Middle frontal gyrus (tissue), 1 donor: Measurements from ENCODE around the gene CDKN2AIPNL.
A peak's percentile ranks its signal among the peaks of the same experiment; 100 is the strongest.
"Not testable (repeated sequence)": the region's sequence is repeated elsewhere in the genome, so short reads cannot be mapped to it uniquely, and the experiment has no call there.

Source experiments
- DNase-seq: peaks from one replicate; pipeline ENCODE4 v3.0.0-alpha.2; 2015; ENCODE audit warnings: low spot score; ENCODE audit errors: extremely low spot score

CDKN2AIPNL gene

DNA sequence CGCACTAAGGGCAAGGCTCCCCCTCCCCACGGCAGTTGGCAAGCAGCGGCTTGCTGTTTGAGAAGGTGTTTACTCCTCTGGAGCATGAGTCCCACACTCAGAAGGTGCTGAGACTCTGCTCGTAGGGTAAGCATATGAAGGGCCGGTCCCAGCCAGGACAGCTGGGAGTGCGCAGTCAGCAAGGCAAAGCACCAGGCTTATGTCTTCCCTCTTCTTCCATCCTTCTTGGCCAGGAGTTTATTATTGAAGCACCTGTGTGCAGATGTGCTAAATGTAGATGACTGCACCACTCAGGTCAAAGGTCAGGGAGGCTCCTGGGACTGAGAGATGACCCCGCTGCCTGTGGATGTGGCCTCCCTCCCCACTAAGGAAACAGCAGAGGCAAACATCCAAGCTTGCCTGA is 27.0 kb upstream of the CDKN2AIPNL start:
- no peak for DNase-seq

DNA sequence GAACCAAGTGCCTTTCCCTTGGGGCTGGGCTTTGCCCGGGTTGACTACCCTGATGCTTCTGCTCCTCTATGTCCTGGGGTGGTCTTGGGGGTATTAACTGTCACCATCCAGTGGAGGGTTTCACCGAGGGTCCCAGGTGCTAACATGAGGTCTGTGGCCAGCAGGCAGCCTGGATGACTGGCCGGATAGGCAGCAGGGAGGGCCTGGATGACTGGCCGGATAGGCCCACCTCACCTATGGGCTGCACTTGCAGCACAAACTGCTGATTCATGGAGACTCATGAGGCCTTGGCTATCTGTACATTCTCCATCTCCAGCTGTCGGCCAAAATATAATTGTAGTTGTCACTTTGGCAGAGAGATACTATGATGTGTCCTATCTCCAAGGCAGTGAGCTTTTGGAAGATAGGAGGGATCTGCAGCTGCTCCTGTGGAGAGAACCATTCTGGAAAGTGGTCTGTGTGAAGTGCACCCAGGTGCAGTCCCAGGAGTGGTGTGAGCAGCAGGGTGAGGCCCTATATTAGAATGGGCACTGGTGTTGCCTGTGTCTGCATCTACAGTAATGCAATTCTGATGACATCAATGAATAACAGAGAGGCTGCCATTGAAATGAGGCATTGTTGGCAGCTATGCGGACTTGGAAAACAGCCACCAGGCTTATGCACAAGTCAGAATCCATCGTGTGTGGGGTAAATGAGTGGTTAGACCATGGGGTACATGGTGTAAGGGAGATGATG is 26.3 kb upstream of the CDKN2AIPNL start:
- no peak for DNase-seq

DNA sequence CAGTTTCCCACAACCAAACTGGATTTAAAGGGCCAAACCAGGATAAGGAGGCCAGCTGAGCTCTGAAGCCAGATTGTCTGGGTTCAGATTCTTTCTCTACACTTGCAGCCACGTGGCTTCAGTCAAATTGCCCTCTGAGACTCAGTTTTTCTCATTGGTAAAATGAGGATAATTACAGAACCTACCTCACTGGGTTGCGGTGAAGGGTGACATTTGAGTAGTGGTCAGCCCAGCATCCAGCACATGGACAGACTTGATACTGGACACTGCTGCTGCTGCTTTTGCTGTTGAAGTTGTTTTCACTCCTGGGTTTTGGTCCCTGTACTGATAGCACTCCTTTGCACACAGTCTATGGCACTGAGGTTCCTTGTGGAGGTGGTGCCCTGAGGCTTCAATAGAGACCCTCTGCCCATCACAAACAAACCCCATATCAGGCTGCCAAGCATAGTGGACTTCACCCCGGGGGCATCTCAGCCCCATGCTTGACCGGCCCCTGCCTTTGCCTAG is 25.7 kb upstream of the CDKN2AIPNL start:
- DNase-seq: no peak

DNA sequence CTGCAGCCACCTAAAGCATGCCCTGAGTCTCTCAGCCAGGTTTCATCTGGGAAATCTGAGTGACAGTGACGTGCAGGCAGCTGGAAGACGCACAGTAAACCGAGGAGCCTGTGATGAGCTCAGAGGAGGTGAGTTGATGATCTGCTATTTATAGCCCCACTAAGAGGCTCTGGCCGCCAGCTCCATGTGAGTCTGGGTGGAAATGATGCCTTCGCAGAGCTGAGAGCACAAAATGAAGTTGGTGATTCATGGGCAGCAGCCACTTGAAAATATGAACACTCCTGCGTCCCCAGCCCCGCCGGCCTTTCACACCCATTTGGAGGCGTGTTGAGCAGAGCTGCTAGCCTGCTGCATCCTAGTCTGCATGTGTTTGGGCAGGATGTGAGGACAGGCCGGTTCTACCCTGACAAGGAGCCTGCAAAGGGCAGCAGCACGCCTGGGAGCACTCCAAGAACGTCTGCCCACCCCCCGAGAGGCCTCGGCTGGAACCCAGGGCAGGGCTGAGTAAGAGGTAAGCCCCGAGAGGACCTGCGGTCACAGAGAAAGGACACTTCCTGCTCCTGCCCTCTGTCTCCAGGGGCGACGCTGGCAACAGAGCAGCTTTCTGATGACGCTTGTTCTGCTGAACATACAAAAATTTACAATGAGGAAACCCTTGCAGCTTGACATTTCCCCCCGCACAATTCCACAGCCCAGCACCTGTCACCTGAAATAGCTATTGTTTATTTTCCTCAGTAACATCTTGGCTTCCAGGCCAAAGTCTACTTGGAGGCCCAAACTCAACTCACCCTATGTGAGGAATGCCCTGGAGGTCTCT is 25.1 kb upstream of the CDKN2AIPNL start:
- peak; percentile 56 for DNase-seq

DNA sequence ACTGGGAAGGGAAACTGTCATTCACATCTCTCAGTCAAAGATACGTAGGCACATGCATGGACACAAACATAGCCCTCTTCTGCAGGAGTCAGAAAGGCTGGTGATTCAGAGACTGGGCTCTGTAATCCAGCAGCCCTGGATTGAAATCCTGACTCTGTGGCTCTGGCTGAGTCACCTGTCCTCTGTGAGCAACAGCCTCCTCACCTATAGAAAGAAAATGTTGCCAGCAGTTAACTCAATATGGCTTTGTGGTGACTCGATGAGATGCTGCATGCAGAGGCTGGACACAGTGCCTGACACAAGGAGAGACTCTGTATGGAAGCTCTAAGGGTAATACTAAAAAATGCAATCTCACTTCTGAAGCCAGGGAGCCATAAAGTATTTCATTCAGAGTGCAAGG is 23.9 kb upstream of the CDKN2AIPNL start:
- no peak for DNase-seq

DNA sequence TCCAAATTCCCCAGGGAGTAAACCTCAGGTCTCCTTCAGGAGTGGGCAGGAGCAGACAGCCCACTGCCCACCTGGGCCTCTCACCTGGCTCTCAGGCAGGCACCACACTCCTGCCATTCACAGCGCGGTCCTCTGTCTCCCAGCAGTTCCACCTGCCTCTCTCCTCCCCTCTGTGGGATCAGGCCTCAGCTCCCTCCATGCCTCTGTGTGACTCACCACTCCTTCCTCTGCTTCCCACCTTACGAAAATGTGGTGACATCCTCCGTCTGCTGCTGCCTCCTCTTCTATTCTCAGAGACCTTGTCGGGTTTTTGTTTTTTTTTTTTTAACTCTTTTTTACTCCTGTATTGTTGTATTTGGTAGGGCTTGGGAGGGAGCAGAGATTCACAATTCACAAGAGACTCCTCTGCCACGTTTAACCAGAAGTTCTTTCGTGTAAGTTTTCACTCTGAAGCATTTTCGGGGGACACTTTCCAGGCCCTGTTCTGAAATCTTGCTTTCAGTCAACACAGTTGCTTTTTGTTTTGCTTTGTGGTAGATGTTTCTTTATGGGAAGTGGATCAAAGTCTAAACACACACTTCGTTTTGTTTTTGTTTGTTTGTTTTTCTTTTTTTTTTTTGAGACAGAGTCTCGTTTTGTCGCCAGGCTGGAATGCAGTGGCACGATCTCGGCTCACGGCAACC is 21.1 kb upstream of the CDKN2AIPNL start:
- DNase-seq: no peak

DNA sequence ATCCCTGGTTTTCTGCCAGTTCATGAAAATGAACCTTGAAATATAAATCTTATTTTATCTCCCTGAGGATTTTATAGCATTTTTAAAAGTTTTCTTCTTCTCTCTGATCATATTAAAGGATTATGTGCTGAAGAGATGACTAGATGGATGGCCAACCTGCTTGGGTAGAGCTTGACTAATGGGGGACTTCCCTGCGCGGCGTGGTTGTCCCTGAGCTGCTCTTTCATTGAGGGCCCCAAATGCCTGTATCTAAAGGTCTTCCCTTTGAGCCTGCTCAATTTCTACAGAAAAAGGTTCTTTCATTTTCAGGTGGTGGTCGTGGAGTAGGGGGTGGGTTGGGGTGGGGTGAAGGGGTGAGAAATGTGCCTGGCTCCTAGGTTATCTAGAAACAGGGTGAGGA is 20.5 kb upstream of the CDKN2AIPNL start:
- DNase-seq: no peak

DNA sequence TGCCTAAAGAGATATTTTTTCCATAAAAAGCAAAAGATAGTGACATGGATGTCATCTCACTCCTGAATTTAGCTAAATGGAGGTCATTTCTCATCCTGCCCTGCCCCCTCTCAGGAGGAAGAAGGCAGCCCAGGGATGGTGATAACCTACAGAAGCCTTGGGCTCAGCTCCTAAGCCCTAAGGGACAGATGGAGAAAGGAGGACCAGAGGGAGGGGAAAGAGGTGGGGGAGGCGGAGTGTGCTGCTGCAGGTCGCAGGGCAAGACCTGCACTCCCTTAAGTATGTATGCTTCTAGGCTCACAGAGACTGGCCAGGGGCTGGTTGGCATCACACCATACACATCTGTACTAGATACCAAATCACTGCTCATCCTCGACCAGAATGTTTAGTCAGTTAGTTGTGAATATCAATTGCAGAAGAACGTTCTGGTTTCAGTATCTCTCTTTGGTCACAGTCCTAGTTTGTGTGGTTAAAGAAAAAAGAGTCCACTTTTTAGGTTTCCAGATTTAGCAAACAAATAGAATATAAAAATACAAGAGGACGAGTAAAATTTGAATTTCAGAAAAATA is 18.4 kb upstream of the CDKN2AIPNL start:
- DNase-seq: no peak

DNA sequence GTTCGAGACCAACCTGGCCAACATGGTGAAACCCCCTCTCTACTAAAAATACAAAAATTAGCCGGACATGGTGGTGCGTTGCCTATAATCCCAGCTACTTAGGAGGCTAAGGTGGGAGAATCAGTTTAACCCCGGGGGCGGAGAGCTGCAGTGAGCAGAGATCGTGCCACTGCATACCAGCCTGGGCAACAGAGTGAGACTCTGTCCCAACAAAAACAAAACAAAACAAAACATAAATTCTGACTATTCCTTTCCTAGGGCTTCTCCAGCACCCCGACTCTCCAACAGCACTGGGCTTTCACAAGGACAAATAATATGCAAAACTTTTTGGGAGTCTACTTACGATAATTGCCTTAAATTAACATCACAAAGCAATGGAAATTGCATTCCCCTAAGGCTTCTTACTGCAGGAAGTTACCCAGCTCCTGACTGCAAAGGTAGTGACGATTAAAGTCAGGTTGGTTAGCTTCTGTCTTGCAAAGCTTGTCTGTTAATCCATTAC is 15.9 kb upstream of the CDKN2AIPNL start:
- no peak for DNase-seq

DNA sequence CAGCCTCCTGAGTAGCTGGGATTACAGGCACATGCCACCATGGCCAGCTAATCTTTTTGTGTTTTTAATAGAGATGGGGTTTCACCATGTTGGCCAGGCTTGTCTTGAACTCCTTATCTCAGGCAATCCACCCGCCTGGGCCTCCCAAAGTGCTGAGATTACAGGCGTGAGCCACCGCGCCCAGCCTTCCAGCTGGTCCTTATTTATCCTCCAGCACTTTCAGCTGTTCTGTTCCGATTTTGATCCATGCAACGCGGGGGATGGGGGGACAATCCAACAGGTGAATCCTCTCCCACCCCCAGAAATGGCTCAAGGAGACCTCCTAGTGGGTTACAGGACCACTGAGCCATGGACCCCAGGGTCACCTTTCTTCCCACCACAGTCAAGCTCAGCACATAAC is 14.7 kb upstream of the CDKN2AIPNL start:
- DNase-seq: no peak

DNA sequence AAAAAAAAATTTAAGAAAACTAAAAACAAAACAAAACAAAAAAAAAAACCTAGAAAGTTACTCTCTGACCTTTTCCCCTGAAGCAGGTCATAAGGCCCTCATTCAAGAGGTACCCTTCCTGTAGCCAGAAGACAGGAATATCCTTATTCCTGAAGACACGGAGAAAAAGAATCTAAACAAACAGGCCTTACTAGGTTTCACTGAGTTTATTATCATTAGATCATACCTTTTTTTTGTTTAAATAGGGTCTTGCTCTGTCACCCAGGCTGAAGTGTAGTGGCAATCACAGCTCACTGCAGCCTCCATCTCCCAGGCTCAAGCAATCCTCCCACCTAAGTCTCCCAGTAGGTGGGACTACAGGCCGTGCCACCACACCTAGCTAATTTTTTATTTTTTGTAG is 11.7 kb upstream of the CDKN2AIPNL start:
- no peak for DNase-seq

DNA sequence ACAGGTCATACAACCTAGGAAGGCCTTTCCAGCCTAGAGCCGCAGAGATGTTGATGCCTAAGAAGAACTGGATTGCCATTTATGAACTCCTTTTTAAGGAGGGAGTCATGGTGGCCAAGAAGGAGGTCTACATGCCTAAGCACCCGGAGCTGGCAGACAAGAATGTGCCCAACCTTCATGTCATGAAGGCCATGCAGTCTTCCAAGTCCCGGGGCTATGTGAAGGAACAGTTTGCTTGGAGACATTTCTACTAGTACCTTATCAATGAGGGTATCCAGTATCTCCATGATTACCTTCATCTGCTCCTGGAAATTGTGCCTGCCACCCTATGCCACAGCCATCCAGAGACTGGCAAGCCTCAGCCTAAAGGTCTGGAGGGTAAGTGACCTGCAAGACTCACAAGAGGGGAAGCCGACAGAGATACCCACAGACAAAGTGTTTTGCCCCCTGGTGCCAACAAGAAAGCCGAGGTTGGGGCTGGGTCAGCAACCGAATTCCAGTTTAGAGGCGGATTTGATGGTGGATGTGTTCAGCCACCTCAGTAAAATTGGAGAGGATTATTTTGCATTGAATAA is 11.2 kb upstream of the CDKN2AIPNL start:
- no peak for DNase-seq

DNA sequence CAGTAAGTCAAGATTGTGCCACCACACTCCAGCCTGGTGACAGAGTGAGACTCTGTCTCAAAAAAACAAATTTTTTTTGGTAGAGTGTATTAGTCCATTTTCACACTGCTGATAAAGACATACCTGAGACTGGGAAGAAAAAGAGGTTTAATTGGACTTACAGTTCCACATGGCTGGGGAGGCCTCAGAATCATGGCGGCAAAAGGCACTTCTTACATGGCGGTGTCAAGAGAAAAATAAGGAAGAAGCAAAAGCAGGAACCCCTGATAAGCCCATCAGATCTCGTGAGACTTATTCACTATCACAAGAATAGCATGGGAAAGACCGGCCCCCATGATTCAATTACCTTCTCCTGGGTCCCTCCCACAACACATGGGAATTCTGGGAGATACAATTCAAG is 9.4 kb upstream of the CDKN2AIPNL start:
- not testable (repeated sequence) for DNase-seq

DNA sequence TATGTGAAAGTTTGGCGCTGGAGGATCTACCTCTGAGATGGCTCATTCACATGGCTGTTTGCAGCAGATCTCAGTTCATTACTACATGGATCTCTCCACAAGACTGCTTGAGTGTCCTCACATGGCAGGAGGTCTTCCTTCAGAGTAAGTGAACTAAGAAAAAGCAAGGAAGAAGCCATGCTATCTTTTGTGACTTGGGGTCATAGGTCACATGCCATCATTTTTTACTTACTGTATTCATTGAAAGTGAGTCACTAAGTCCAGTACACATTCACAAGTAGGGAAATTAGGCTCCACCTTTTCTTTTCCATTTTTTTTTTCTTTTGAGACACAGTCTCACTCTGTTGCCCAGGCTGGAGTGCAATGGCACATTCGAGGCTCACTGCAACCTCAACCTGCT is 8.7 kb upstream of the CDKN2AIPNL start:
- DNase-seq: no peak

DNA sequence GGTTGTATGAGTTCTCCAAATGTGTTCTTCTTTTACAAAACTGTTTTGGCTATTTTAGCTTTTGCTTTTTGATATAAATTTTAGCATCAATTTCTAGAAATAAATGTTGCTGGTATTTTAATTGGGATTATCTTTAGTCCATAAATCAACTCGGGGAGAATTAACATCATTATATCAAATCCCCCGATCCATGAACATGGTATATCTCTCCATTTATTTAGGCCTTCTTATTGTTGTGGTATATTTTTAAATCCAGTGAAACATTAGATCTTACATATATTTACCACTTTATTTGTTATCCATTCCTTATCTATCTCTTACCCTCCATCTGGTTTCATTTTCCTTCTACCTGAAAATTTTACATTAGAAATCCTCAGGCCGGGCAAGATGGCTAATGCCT is 7.3 kb upstream of the CDKN2AIPNL start:
- DNase-seq: no peak

DNA sequence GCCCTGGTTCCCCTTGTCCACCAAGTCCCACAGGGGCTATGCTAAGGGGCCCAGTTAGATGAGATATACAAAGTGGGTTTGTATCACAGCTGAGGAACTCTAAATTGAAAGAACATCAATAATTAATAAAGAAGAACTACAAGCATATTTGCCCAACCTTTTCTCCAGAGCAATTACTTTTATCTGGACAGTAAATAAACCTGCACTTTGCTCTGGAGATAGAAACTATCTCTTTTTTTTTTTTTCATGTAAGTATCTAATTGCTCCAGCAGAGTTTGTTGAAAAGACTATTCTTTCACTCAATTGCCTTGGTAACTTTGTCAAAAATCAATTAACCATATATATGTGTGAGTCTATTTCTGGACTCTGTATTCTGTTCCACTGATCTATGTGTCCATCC is 6.0 kb upstream of the CDKN2AIPNL start:
- DNase-seq: no peak

DNA sequence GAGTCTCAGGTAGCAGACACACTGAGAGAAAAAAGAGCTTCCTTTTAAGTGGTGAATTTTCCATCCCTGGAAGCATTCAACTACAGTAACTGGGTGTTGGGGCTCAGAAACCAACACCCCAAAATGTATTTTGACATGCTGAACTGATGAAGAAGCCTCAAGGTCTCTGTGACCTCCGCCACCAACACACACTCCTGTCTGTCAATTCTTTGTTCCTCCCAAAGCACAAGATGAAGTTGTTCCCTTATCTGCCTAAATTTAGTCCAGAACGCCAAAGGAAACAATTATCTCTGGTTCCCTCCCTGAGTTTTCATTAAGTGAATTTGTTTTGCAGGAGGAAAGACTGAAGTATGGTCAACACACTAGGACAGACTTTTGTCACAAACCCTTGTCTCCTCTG is 1.4 kb upstream of the CDKN2AIPNL start:
- DNase-seq: no peak

DNA sequence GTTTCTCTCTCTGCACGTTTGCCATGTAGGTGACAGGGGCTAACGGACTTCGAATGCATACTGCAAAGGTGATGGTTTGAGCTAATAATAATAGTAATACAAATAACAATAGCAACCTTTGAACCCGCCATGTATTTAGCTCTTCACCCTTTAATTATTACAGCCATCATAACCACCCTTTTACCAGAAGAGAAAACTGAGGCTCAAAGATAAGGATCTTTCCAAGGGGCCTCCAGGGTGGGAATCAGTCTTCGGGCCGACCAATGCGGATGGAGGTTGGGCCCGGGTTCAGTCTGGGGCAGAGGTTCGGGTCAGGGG is 494 bp downstream of the CDKN2AIPNL start:
- DNase-seq: no peak

DNA sequence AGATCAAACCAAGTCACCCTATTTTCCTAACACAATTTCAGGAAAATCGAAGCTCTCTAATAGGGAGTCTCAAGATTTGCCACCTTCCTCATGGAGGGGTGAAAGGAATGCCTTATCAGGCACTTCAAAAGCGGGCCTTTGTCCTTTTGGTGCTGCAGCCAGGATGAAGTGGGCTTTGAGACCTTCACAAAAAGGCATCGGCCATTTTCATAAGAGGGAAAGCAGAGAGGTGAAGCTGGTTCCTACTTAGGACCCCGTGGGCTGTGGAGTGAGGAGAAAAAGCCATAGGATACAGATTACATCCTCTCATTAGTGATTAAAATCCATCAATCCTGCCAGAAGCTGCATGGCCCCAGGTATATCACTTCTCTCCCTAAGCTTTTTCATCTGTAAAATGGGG is 859 bp downstream of the CDKN2AIPNL start:
- no peak for DNase-seq

DNA sequence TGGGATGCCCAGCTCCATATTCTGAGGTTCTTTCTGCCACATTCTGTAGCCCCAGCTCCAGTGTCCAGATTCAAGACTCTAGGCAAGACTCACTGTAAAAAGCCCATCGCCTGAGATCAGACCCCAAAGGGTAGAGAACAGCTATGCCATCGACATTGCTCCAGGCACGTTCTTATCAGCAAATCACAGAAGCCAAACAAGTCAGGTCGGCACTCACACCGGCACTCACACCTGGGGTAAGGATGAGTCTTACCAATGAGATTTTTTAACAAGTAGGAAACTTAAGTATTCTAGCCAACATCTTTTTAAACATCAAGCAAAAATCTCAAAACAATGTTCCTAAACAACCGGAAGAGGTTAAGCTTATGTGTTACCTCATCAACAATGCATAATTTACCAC is 2.4 kb downstream of the CDKN2AIPNL start:
- no peak for DNase-seq

DNA sequence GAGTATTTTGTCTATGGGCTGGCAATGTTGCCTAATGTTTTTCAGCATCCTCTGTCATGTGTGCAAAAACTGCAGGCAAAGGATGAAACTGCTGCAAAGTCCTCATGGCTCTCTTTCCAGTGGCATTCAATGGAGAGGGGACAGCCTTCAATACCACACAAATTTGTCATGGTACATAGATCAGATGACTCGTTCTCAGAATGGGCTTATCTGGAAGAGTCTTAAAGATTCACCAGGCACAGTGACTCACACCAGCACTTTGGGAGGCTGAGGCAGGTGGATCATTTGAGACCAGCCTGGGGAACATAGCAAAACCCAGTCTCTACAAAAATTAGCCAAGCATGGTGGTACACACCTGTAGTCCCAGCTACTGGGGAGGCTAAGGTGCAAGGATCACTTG is 5.3 kb downstream of the CDKN2AIPNL start:
- DNase-seq: no peak
